Memory B cell (primary cell): ENCODE data around the gene CRHR2.
A peak's percentile ranks its signal among the peaks of the same experiment; 100 is the strongest.

Experiments used
- ATAC-seq: fragments of 150-1000 bp; cut with Tn5 transposase; 2 replicates; pipeline ENCODE4 v1.10.0; 2021; ENCODE audit warnings: low read depth, mild to moderate bottlenecking, moderate library complexity
- DNase-seq, 2 donors: peaks; one replicate each; pipeline ENCODE4 v3.0.0; 2022; ENCODE audit warnings: low spot score in 2 of 2
- H3K27ac Mint-ChIP-seq: one replicate; pipeline ENCODE4 v1.8.0; 2022; ENCODE audit warnings: mild to moderate bottlenecking, moderate library complexity, mixed read lengths
- H3K27me3 Mint-ChIP-seq: one replicate; pipeline ENCODE4 v1.8.0; 2022; ENCODE audit warnings: mixed read lengths
- H3K36me3 Mint-ChIP-seq: one replicate; pipeline ENCODE4 v1.8.0; 2022; ENCODE audit warnings: mild to moderate bottlenecking, mixed read lengths
- H3K4me1 Mint-ChIP-seq: one replicate; pipeline ENCODE4 v1.8.0; 2022; ENCODE audit warnings: mixed read lengths
- H3K4me3 Mint-ChIP-seq: one replicate; pipeline ENCODE4 v1.8.0; 2022; ENCODE audit warnings: mild to moderate bottlenecking, moderate library complexity, mixed read lengths
- H3K9me3 Mint-ChIP-seq: one replicate; pipeline ENCODE4 v1.8.0; 2022; ENCODE audit warnings: mixed read lengths

Gene CRHR2

DNA sequence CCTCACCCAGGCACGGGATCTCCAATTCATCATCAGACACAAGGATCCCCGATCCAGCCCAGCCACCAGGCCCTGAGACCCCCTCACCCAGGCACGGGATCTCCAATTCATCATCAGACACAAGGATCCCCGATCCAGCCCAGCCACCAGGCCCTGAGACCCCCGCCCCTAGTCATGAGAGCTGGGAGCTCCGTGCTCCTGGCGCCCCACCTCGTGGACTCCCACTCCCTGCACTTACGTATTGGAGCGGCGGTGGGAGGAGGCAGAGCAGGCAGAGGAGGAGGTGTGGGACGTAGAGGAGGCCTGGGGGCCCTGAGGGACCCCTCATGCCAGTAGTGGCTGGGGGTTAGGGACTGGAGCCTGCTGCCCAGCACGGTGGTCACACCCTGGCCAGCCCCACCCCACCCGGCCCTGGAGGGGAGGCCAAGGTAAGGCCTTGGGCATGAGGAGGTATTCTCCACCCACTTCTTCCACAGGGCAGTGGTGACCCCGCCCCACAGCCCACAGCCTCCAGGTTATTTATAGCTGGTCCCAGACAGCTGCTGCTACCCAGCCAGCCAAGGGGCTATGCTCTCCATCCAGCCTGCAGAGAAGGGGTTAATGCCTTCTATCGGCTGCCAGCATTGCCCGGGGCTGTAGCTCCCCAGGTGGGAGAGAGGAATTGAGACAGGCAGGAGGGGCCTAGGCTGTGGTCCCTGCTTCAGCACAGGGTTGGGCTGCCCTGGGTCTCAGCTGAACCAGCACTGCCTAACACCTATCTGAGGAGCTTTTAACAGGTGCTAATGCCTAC lies 17.6 kb upstream of the CRHR2 start:
- ATAC-seq (no peak), DNase-seq (no peak)
- H3K27me3 Mint-ChIP-seq, result peaks cover 12% of the 10 kb centered on the region
- H3K4me3 Mint-ChIP-seq, result no peak overlapping the region
- peaks cover 3% of the 10 kb centered on the region for H3K4me1 Mint-ChIP-seq
- H3K9me3 Mint-ChIP-seq, result no peaks in the 10 kb centered on the region
- no peak overlapping the region for H3K27ac Mint-ChIP-seq
- no peaks in the 10 kb centered on the region for H3K36me3 Mint-ChIP-seq

DNA sequence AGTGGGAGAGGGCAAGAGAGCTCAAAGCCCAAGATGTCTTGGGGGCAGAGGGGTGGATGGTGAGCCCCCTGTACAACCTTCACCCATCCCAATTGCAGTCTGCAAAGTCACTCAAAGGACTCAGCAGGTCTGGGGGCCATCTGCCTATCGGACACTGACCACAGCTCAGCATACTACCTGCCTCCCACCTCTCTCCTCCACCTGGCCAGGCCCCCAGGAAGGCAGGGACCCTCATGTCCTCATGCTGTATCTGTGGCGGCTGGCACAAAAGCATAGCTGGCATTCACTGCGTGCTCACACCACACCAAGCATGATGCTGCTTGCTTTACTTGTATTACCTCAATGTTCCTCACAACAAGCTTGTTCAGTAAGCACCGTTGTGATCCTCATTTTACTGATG lies 16.2 kb upstream of the CRHR2 start:
- H3K4me3 Mint-ChIP-seq, result no peak overlapping the region
- no peaks in the 10 kb centered on the region for H3K36me3 Mint-ChIP-seq
- H3K27me3 Mint-ChIP-seq, result peaks cover 17% of the 10 kb centered on the region
- H3K4me1 Mint-ChIP-seq, result peaks cover 3% of the 10 kb centered on the region
- H3K9me3 Mint-ChIP-seq, result no peaks in the 10 kb centered on the region
- DNase-seq (no peak), ATAC-seq (no peak)
- H3K27ac Mint-ChIP-seq, result no peak overlapping the region

DNA sequence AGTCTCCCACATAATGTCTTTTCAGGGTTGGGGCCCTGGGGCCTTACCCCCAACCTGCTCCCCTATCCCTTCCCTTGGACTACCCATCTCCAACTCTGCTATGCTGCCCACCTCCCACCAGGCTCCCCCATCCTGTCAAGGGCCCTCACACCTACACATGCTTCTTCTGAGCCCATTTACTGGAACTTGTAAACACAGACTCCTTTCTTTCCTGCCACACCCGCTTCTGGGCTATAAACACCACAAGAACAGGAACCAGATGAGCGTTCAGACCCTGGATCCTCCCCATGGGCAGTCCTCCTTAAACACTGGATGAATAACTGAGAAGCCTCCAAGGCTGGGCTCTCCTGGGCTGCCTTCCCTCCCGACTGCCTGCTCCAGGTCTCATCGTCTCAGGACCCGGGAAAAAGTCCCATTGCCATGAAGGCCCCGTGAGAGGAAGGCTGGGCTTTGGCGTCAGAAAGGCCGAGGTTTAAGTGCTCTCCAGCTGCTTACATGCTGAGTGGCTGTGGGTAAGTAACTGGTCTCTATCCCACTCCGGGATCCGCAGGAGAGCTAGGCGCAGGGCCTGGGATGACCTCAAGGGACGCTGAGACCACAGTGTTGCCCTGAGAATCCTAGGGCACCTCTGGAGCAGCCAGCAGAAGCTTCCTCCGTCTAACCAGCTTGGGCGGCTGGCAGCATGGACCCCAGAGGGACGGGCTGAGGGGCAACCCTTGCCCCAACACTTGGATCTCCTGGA lies 15.6 kb upstream of the CRHR2 start:
- Mint-ChIP-seq H3K4me1 (peaks cover 3% of the 10 kb centered on the region), H3K4me3 (no peak overlapping the region), H3K27me3 (peaks cover 17% of the 10 kb centered on the region), H3K9me3 (no peaks in the 10 kb centered on the region), H3K27ac (no peak overlapping the region), H3K36me3 (no peaks in the 10 kb centered on the region)
- ATAC-seq (no peak), DNase-seq (no peak)

DNA sequence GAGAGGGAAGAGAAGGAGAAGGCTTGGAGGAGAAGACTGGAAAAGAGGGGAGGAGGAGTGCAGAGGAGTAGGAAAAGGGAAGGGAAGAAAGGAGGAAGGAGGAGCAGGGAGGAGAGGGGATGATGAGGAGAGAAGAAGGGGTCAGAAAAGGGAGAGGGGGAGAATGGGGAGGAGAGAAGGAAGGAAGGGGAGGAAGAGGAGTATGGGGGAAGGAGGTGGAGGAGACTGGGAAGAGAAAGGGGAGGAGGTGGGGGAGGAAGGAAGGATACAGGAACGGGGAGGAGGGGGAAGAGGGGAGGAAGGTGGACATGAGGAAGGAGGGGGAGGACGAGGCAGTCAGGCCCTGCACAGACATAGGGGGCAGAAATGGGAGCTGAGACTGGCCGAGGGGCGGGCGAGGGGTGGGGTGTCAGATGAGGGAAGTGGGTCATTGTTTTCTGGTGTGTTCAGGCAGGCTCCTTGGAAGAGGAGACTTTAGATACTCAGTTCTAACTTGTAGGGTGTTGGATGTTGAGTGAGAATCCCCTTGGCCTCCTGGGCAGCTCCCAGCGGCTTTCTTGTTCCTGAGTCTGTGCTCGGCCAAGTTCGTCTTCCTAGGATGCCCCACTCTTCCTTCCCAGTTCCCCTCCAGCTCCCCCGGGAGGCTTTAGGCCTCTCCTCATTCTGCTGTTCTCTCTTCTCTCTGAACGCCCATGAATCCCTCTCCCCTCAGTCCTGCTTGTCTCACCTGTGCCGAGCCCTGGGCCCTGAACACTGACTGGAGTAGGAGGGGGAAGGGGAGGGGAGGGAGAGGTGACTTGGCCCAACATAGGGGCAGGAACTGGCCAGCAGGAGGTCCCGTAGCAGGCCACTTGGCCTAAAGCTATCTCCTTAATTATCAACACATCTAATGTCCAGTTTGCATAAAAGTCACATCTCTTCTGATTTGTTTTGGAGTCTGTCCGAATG lies 12.8 kb upstream of the CRHR2 start:
- H3K36me3 Mint-ChIP-seq, result no peaks in the 10 kb centered on the region
- no peak overlapping the region for H3K4me3 Mint-ChIP-seq
- H3K27me3 Mint-ChIP-seq, result peaks cover 19% of the 10 kb centered on the region
- ATAC-seq (no peak), DNase-seq (no peak)
- H3K9me3 Mint-ChIP-seq, result no peaks in the 10 kb centered on the region
- peaks cover 3% of the 10 kb centered on the region for H3K4me1 Mint-ChIP-seq
- H3K27ac Mint-ChIP-seq, result no peak overlapping the region

DNA sequence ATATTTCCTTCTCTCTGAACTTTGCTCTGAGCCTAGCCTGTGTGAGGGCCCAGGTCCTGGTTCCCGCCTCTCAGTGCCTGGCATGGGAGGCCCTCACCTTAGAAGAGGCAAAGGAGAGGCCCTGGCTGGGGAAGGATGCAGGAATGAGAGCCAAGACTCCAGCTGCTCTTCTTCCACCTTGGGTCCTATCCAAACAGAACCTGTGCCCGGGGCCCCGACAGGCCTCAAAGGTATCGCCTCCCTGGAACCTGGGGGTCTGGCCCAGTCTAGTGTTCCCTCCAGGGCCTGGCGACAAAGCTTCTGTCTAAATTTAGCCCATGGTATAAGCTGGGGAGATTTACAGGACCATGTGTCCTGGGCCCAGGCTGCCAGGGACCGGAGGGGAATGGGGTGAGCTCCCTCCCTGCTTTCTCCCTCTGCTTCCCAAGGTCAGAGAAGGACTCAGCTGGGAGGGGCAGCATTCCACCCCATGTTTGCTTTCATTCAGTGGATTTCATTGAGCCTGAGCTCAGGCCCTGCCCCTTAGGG lies 12.0 kb upstream of the CRHR2 start:
- Mint-ChIP-seq H3K9me3 (no peaks in the 10 kb centered on the region), H3K4me3 (no peak overlapping the region), H3K27me3 (peaks cover 22% of the 10 kb centered on the region), H3K27ac (no peak overlapping the region), H3K4me1 (peaks cover 3% of the 10 kb centered on the region), H3K36me3 (no peaks in the 10 kb centered on the region)
- DNase-seq (no peak), ATAC-seq (no peak)

DNA sequence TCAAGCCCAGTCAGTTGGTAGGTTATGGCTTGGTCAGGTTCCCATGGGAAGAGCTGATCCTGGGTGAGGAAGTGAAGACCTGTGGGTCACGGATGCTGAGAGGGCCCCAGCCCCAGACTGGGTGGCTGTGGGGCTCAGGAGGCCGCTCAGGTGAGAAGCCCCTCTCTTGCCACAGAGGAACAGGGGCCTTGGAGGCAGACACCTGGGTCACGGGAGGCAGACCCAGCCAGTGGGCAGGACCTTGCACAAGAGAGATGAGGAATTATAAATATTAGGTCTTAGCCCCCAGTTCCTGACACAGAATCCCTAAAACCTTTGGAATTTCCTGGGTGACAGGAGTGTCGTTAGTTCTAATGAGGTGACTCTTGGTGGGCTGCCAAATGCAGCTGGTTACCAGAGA lies 10.6 kb upstream of the CRHR2 start:
- DNase-seq, result no peak
- Mint-ChIP-seq H3K27me3 (peaks cover 17% of the 10 kb centered on the region), H3K36me3 (no peaks in the 10 kb centered on the region), H3K9me3 (no peaks in the 10 kb centered on the region), H3K4me1 (peaks cover 3% of the 10 kb centered on the region), H3K27ac (no peak overlapping the region), H3K4me3 (no peak overlapping the region)
- ATAC-seq, result no peak

DNA sequence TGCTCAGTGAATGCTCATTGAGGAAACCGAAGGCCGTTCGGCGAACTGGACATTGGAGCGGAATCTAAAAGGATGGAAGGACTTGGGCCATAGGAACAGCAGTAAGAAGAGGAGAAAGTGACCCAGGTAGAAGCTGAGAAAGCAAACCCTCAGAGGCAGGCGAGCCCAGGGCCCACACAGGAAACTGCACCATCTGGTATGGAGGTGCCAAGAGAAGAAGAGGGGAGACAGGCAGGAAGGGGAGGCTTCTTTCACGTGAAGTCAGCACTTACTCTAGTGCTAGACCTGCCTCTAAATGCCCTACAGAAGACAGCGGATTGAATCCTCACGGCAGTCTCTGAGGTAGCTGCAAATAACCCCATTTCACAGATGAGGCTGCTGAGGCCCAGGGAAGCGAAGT lies 10.2 kb upstream of the CRHR2 start:
- H3K27me3 Mint-ChIP-seq, result peaks cover 17% of the 10 kb centered on the region
- H3K4me1 Mint-ChIP-seq, result no peaks in the 10 kb centered on the region
- no peak overlapping the region for H3K4me3 Mint-ChIP-seq
- H3K36me3 Mint-ChIP-seq, result no peaks in the 10 kb centered on the region
- no peaks in the 10 kb centered on the region for H3K9me3 Mint-ChIP-seq
- ATAC-seq (no peak), DNase-seq (no peak)
- no peak overlapping the region for H3K27ac Mint-ChIP-seq

DNA sequence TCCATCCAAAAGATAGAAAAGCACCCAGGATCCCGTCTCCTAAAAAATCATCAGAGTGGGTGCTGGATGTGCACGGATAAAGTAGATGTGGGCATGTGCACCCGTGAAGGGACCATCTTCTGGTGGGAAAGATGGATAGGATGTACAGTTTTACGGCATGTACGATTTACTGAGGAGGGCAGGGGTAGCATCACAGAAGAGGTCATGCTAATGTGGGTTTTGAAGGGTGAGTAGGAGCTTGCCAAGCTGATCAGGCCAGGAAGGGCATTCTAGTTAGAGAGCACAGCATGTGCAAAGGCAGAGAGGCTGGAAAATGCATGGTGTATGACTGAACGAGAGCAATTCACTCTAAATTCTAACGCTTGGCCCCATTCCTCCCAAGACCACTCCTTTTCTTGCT lies 7.8 kb upstream of the CRHR2 start:
- DNase-seq (no peak), ATAC-seq (no peak)
- peaks cover 21% of the 10 kb centered on the region for H3K27me3 Mint-ChIP-seq
- H3K4me3 Mint-ChIP-seq, result no peak overlapping the region
- no peaks in the 10 kb centered on the region for H3K4me1 Mint-ChIP-seq
- H3K36me3 Mint-ChIP-seq, result no peaks in the 10 kb centered on the region
- no peak overlapping the region for H3K27ac Mint-ChIP-seq
- H3K9me3 Mint-ChIP-seq, result no peaks in the 10 kb centered on the region

DNA sequence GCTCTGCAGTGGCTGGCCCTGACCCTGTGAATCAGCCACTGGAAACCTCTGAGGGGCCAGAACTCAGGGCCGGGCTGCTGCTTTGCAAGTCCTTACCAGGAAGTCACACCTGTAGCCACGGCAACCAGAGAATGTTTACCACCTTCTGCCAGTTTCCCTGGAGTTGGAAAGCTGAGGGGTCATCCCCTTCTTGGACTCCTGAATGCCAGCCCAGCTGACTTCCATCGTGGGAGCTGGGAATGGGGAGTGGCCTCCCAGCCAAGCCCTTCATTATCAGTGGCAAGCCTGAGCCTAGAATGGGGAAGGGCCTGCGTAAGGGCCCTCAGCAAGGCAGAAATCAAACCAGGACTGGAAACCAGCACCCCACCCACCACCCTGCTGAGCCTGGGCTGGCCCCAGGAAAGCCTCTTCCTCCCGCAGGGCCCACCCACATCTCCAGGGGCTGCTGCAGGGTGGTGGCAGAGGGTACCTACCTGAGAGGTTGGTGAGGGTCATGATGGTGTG lies 6.5 kb upstream of the CRHR2 start:
- no peak overlapping the region for H3K27ac Mint-ChIP-seq
- no peaks in the 10 kb centered on the region for H3K9me3 Mint-ChIP-seq
- ATAC-seq, result no peak
- no peak overlapping the region for H3K4me3 Mint-ChIP-seq
- H3K27me3 Mint-ChIP-seq, result peaks cover 20% of the 10 kb centered on the region
- no peaks in the 10 kb centered on the region for H3K4me1 Mint-ChIP-seq
- no peak for DNase-seq
- H3K36me3 Mint-ChIP-seq, result no peaks in the 10 kb centered on the region

DNA sequence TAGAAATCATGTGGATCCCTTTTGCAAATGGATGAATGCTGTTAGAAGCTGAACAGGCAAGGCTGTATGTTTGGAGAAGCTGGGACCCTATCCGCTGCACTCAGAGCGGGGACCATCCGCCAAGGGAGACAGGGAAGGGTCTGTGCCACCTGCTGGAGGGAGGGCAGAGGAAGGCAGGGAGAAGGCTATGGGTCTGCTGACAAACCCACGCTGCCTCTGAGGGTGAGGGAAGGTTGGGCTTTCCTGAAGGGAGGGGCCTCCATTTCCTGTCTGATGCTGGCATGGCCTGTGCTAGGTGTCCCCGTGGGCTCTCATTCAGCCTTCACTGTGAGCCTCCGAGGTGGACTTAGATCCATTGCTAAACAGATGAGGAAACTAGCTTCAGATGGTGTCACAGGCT lies 5.3 kb upstream of the CRHR2 start:
- Mint-ChIP-seq H3K36me3 (no peaks in the 10 kb centered on the region), H3K27ac (no peak overlapping the region), H3K4me1 (peaks cover 5% of the 10 kb centered on the region), H3K4me3 (no peak overlapping the region), H3K27me3 (peaks cover 26% of the 10 kb centered on the region), H3K9me3 (no peaks in the 10 kb centered on the region)
- ATAC-seq, result no peak
- DNase-seq, result no peak

DNA sequence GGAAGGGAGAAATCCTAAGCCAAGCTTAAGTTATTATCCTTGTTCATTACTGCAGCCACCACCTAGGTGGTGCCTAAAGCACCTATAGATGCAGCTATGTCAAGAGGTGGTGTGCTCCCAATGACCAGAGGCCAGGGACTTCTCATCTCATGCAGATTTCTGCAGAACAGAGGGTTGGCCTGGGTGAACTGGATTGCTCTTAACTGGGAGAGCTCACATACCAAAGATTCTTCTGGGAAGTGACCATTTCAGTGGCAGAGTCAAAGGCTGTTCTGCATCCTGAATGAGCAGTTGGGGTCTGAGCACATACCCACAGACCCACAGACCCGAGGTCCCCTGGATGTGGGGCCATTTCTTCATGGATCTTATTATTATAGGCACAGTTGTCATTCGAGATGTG lies 2.1 kb upstream of the CRHR2 start:
- H3K9me3 Mint-ChIP-seq, result no peaks in the 10 kb centered on the region
- no peaks in the 10 kb centered on the region for H3K36me3 Mint-ChIP-seq
- ATAC-seq, result no peak
- no peak overlapping the region for H3K4me3 Mint-ChIP-seq
- H3K4me1 Mint-ChIP-seq, result peaks cover 9% of the 10 kb centered on the region
- no peak for DNase-seq
- no peak overlapping the region for H3K27ac Mint-ChIP-seq
- peaks cover 22% of the 10 kb centered on the region for H3K27me3 Mint-ChIP-seq

DNA sequence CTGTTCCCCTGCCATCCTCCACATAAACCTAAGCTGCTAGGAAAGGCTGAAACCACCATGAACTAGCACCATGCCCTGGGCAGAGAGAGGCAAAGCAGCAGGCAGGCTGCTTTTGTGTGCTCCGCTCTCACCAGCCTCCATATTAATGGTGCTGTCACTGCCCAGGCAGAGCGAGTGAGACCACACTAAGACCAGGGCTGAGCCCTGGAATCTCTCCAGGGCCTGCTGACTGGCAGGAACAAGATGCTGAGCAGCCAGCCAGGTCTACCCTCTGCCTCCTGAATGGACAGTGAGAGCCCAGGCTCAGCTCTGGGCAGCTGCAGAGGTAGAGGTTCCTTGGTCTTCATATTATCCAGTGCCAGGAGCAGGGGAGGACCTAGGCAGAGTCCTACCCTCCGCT lies 1.6 kb upstream of the CRHR2 start:
- DNase-seq, result no peak
- Mint-ChIP-seq H3K9me3 (no peaks in the 10 kb centered on the region), H3K27ac (no peak overlapping the region), H3K27me3 (peaks cover 27% of the 10 kb centered on the region), H3K4me3 (peak overlapping the region; percentile 30), H3K36me3 (no peaks in the 10 kb centered on the region), H3K4me1 (peaks cover 9% of the 10 kb centered on the region)
- ATAC-seq, result no peak

DNA sequence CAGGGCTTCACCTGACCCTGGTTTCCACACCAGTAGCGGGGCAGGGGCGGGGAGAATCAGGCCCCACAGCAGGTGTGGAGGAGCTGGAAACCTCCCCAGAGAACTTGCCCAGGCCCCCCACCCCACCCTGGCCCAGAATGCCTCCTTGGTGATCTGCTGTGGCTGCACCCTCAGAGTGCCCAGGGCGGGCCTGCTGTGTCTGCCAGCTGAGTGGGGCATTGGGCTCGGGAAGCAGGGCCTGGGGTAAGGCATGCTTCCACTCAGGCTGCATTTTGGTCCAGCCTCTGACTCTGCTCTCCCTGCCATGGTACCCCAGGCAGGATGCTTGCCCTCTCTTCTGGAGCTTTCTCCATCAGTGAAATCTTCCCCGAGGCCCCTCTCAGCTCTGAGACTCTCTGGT lies 1.1 kb upstream of the CRHR2 start:
- H3K27ac Mint-ChIP-seq, result no peak overlapping the region
- ATAC-seq (no peak), DNase-seq (no peak)
- H3K4me1 Mint-ChIP-seq, result peaks cover 9% of the 10 kb centered on the region
- H3K4me3 Mint-ChIP-seq, result peak overlapping the region; percentile 30
- no peaks in the 10 kb centered on the region for H3K36me3 Mint-ChIP-seq
- H3K27me3 Mint-ChIP-seq, result peaks cover 32% of the 10 kb centered on the region
- no peaks in the 10 kb centered on the region for H3K9me3 Mint-ChIP-seq

DNA sequence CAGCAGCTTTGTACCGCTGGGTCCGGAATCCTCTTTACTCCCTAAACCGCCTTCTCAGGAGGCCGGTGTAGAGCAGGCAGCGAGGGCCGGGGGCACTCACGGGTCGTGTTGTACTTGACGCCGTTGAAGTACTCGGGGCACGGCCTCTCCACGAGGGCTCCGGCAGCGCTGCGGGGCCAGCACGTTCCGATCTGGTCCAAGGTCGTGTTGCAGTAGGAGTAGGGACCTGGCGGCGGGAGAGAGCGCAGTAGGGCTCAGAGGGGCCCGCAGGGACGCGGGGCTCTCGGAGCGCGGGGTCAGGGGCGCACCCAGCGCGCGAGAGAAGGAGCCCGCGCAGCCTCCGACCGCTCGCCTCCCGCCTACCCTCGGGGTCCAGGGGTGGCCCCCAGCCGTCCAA lies 443 bp downstream of the CRHR2 start:
- DNase-seq (no peak), ATAC-seq (no peak)
- no peaks in the 10 kb centered on the region for H3K36me3 Mint-ChIP-seq
- peaks cover 34% of the 10 kb centered on the region for H3K27me3 Mint-ChIP-seq
- peak overlapping the region; percentile 74 for H3K4me3 Mint-ChIP-seq
- H3K27ac Mint-ChIP-seq, result no peak overlapping the region
- no peaks in the 10 kb centered on the region for H3K9me3 Mint-ChIP-seq
- peaks cover 9% of the 10 kb centered on the region for H3K4me1 Mint-ChIP-seq
